K562 (cell line): ENCODE results near the gene ZNF716. TPM values are rescaled to one million over a fixed set of nuclear protein-coding genes. Genes with fewer than 3 reads are reported as not detected.

Source experiments
- ATAC-seq: fragments of 200-7000 bp; cut with Tn5 transposase; 3 replicates; pipeline ENCODE4 v1.9.1; 2020; ENCODE audit warnings: moderate library complexity
- BruUV-seq: library from RNA; stranded (reverse); fragments of 400-500 nt; replicated peaks from 2 replicates; lab custom pipeline; 2021; lab: Mats Ljungman, UMichigan
- CTCF ChIA-PET: fragments of 300-600 bp; formaldehyde crosslinking; extraction: SDS; loops from one replicate; lab custom pipeline; 2021; ENCODE audit warnings: low intra/inter-chr PET ratio; lab: Yijun Ruan, JAX
- POLR2A ChIA-PET: fragments of 300-600, 350-650 bp; sonication (Branson Sonifier 250); formaldehyde crosslinking; extraction: SDS; loops from one replicate; lab custom pipeline; 2021; ENCODE audit warnings: antibody characterized with exemption, inconsistent platforms; lab: Yijun Ruan, JAX
- DNase-seq, 4 experiments: peaks; one replicate each; pipeline versions ENCODE4 v3.0.0 to v3.0.0-alpha.2; 2011 to 2018; ENCODE audit warnings: low spot score in 3 of 4, mixed read lengths in 3 of 4; ENCODE audit errors: extremely low read depth in 1 of 4
- FAIRE-seq: peaks from 2 replicates; lab custom pipeline; 2011; peaks lifted over from hg19 to GRCh38; lab: Jason Lieb, UNC
- H2AFZ ChIP-seq: 2 replicates; pipeline ENCODE4 v1.6.0; 2011; ENCODE audit warnings: low read depth, low read length, control low read depth, inconsistent platforms
- H3K27ac ChIP-seq: fragments of 200-600 bp; 3 replicates; pipeline ENCODE4 v1.8.0; 2011; ENCODE audit warnings: low read depth, mild to moderate bottlenecking, control low read depth, inconsistent platforms, low read length, moderate library complexity, mixed read lengths; ENCODE audit errors: extremely low read depth
- H3K27me3 ChIP-seq, 2 experiments: fragments of 300-600 bp in 1 of 2; 2 replicates in 1 of 2; 3 replicates in 1 of 2; pipeline versions ENCODE4 v1.6.0 to v1.8.0; 2011; ENCODE audit warnings: inconsistent platforms in 2 of 2, low read length in 2 of 2, mild to moderate bottlenecking in 1 of 2, mixed read lengths in 1 of 2, moderate library complexity in 1 of 2; ENCODE audit not compliant: control insufficient read depth in 2 of 2, insufficient read depth in 2 of 2
- H3K36me3 ChIP-seq: fragments of 300-600 bp; 3 replicates; pipeline ENCODE4 v1.8.0; 2011; ENCODE audit warnings: mild to moderate bottlenecking, low read length, inconsistent platforms; ENCODE audit not compliant: control insufficient read depth, insufficient read depth
- H3K4me1 ChIP-seq, 2 experiments: fragments of 200-600 bp in 1 of 2; replicated peaks in 1 of 2; 2 replicates in 1 of 2; 3 replicates in 1 of 2; pipeline versions ENCODE4 v1.5.1 to v1.8.0; 2011; ENCODE audit warnings: inconsistent platforms in 2 of 2, low read length in 2 of 2, mild to moderate bottlenecking in 1 of 2, mixed read lengths in 1 of 2, moderate library complexity in 1 of 2; ENCODE audit not compliant: control insufficient read depth in 2 of 2, insufficient read depth in 2 of 2
- H3K4me2 ChIP-seq: 2 replicates; pipeline ENCODE4 v1.6.1; 2011; ENCODE audit warnings: low read length, control low read depth, inconsistent platforms, mixed read lengths; ENCODE audit not compliant: insufficient read depth
- H3K4me3 ChIP-seq: fragments of 200-600 bp; sonication (generic), shearing (Covaris generic); 2 replicates; pipeline ENCODE4 v1.5.1; 2016; ENCODE audit warnings: control low read depth, inconsistent platforms
- H3K79me2 ChIP-seq: fragments of 200-600 bp; 3 replicates; pipeline ENCODE4 v1.8.0; 2011; ENCODE audit warnings: low read length, inconsistent platforms; ENCODE audit not compliant: control insufficient read depth, insufficient read depth
- H3K9ac ChIP-seq, 2 experiments: 2 replicates each; pipeline versions ENCODE4 v1.6.0 to v1.6.1; 2011; ENCODE audit warnings: low read depth in 2 of 2, low read length in 2 of 2, control low read depth in 1 of 2, inconsistent platforms in 1 of 2, mild to moderate bottlenecking in 1 of 2, mixed read lengths in 1 of 2; ENCODE audit not compliant: insufficient read depth in 1 of 2
- H3K9me1 ChIP-seq: one replicate; pipeline ENCODE4 v1.6.0; 2011; ENCODE audit warnings: inconsistent platforms, mild to moderate bottlenecking, low read length, moderate library complexity; ENCODE audit not compliant: control insufficient read depth, insufficient read depth
- H3K9me3 ChIP-seq: replicated peaks from 2 replicates; pipeline ENCODE4 v1.5.1; 2011; ENCODE audit warnings: low read depth, low read length, inconsistent platforms; ENCODE audit not compliant: control insufficient read depth, insufficient read depth
- H4K20me1 ChIP-seq: replicated peaks from 2 replicates; pipeline ENCODE4 v1.6.1; 2011; ENCODE audit warnings: low read length, inconsistent platforms, mixed read lengths; ENCODE audit not compliant: control insufficient read depth, insufficient read depth
- FOXP1 ChIP-seq: sonication (generic); formaldehyde crosslinking; IDR thresholded peaks from 2 replicates; pipeline ENCODE4 v1.8.0; 2022; ENCODE audit warnings: mild to moderate bottlenecking, missing genetic modification reagents
- GATA2 ChIP-seq: sonication (generic); formaldehyde crosslinking; IDR thresholded peaks from 2 replicates; pipeline ENCODE4 v1.4.0; 2020; ENCODE audit warnings: mild to moderate bottlenecking, missing genetic modification reagents
- GTF2B ChIP-seq: IDR thresholded peaks from 2 replicates; pipeline ENCODE4 v1.6.1; 2011; ENCODE audit not compliant: insufficient read length; ENCODE audit errors: extremely low read depth
- HLTF ChIP-seq: fragments of 450-650 bp; IDR thresholded peaks from 2 replicates; pipeline ENCODE4 v1.6.1; 2016
- KLF10 ChIP-seq: fragments of 250-450 bp; sonication (Bioruptor Pico); IDR thresholded peaks from 2 replicates; pipeline ENCODE4 v1.6.1; 2021; ENCODE audit warnings: matching md5 sums
- NEUROD1 ChIP-seq: fragments of 150-350 bp; IDR thresholded peaks from 2 replicates; pipeline ENCODE4 v1.6.1; 2014; ENCODE audit warnings: borderline replicate concordance, low read length, low read depth; ENCODE audit not compliant: partially characterized antibody
- PPARD ChIP-seq: fragments of 250-450 bp; sonication (Bioruptor Pico); IDR thresholded peaks from 2 replicates; pipeline ENCODE4 v1.8.0; 2022; ENCODE audit warnings: inconsistent platforms, mild to moderate bottlenecking, moderate library complexity
- PRDM10 ChIP-seq: fragments of 450-650 bp; IDR thresholded peaks from 2 replicates; pipeline ENCODE4 v1.6.1; 2018; ENCODE audit not compliant: partially characterized antibody
- SRF ChIP-seq, 2 experiments: fragments of 250-450, 450-650 bp in 1 of 2; sonication (Bioruptor Pico) in 1 of 2; sonication (generic) in 1 of 2; formaldehyde crosslinking; IDR thresholded peaks; 2 replicates each; pipeline versions ENCODE4 v1.5.0 to v1.5.1; 2020 to 2022; ENCODE audit warnings: mild to moderate bottlenecking in 1 of 2, missing genetic modification reagents in 1 of 2
- TCF7 ChIP-seq: sonication (generic); IDR thresholded peaks from 2 replicates; pipeline ENCODE4 v1.6.1; 2016; ENCODE audit warnings: antibody characterized with exemption, borderline replicate concordance
- TFE3 ChIP-seq: fragments of 450-650 bp; formaldehyde crosslinking; IDR thresholded peaks from 2 replicates; pipeline ENCODE4 v1.4.0; 2020; ENCODE audit warnings: mild to moderate bottlenecking, mixed read lengths
- WGBS: fragments of 100-300 bp; shearing (Covaris generic); methylation state at CpG from one replicate; pipeline ENCODE4 v1.1.6; 2016; ENCODE audit warnings: low coverage, mixed read lengths; ENCODE audit not compliant: insufficient coverage; ENCODE audit errors: missing lambda C conversion rate; 5-methylcytosine and 5-hydroxymethylcytosine counted together
- in situ Hi-C: fragments of 300-500 bp; cut with MboI; formaldehyde crosslinking; loops from 4 replicates; pipeline ENCODE4 v1.15.0; 2018; ENCODE audit warnings: inconsistent platforms, mixed read lengths
- intact Hi-C: fragments of 100-400 bp; cut with micrococcal nuclease; formaldehyde crosslinking; loops from 2 replicates; pipeline ENCODE4 v1.14.2; 2022
- polyA plus RNA-seq, 8 experiments: library from polyadenylated mRNA; depleted of rRNA in 4 of 8; stranded (reverse) in 5 of 8; unstranded in 3 of 8; fragments of >200 nt; fragmentation: Nextera tagmentation in 2 of 8; fragmentation: Illumina TruSeq in 1 of 8; extraction: Ambion mirVana in 2 of 8; extraction: Trizol in 1 of 8; gene quantifications; 2 replicates each; pipeline versions ENCODE4 v1.2.1 to v1.2.3, GENCODE V29; 2011 to 2014; ENCODE audit warnings: inconsistent platforms in 1 of 8, missing spikeins in 1 of 8
- total RNA-seq, 7 experiments: library from RNA; depleted of rRNA in 6 of 7; stranded (reverse); fragments of >200 nt in 6 of 7; fragmentation: Illumina TruSeq in 2 of 7; extraction: Trizol in 2 of 7; gene quantifications; 2 replicates each; pipeline versions ENCODE4 v1.2.1 to v1.2.3, GENCODE V29; 2011 to 2021; ENCODE audit warnings: low replicate concordance in 1 of 7

The ZNF716 gene
- total and polyA plus RNA-seq, 9 of the 15 experiments (the other 6 are each of a cell fraction or from before 2014, with no cell fraction given), result not detected

- no peak for FAIRE-seq
- H3K9ac ChIP-seq, result no peak overlapping the region
- H3K27ac ChIP-seq, result no peak overlapping the region
- in situ Hi-C loops (no loop called here), intact Hi-C loops (no loop called here)
- H3K9me3 ChIP-seq, result no peaks in the 10 kb centered on the region
- no peaks in the 10 kb centered on the region for H3K79me2 ChIP-seq
- H3K27me3 ChIP-seq, result no peaks in the 10 kb centered on the region
- no peak for DNase-seq
- ChIA-PET CTCF (no interaction called here), POLR2A (no interaction called here)
- H3K4me1 ChIP-seq, result no peaks in the 10 kb centered on the region
- no peaks in the 10 kb centered on the region for H3K9me1 ChIP-seq
- 0% methylated on average over 6 of the region's 6 CpGs for WGBS
- no peak overlapping the region for H3K4me3 ChIP-seq
- BruUV-seq, result no TSS peak
- no peak overlapping the region for H2AFZ ChIP-seq
- TF ChIP-seq TFE3 (CRISPR knock-in tag) (peak; percentile 30; the same call in 1 of the 2 replicates), TCF7 (no peak)
- H4K20me1 ChIP-seq, result no peaks in the 10 kb centered on the region
- H3K4me2 ChIP-seq, result no peak overlapping the region
- ATAC-seq, result no peak
- H3K36me3 ChIP-seq, result no peaks in the 10 kb centered on the region
These were observed 37.8 kb upstream of the ZNF716 start for GRCh38 chr7:57412168-57412567.

GRCh38 chr7:57412618-57413017 is 37.4 kb upstream of the ZNF716 start:
- DNase-seq (no peak), ATAC-seq (no peak), FAIRE-seq (no peak)
- Histone ChIP-seq H3K4me1 (no peaks in the 10 kb centered on the region), H3K4me3 (no peak overlapping the region), H3K79me2 (no peaks in the 10 kb centered on the region), H3K27me3 (no peaks in the 10 kb centered on the region), H3K9ac (no peak overlapping the region), H3K9me1 (no peaks in the 10 kb centered on the region), H3K9me3 (no peaks in the 10 kb centered on the region), H3K4me2 (no peak overlapping the region), H4K20me1 (no peaks in the 10 kb centered on the region), H3K36me3 (no peaks in the 10 kb centered on the region), H2AFZ (no peak overlapping the region), H3K27ac (no peak overlapping the region)
- intact Hi-C loops, result no loop called here
- in situ Hi-C loops, result no loop called here
- POLR2A ChIA-PET, result no interaction called here
- no TSS peak for BruUV-seq
- 0% methylated on average over 3 of the region's 3 CpGs for WGBS
- CTCF ChIA-PET, result no interaction called here
- TF ChIP-seq NEUROD1 (no peak), HLTF (no peak), SRF (CRISPR knock-in tag; IDR thresholded peaks at IDR 0.05) (no peak), FOXP1 (no peak), GTF2B (no peak), GATA2 (no peak), PPARD (CRISPR knock-in tag) (no peak), PRDM10 (no peak), KLF10 (CRISPR knock-in tag) (no peak)
